Measurements from ENCODE around the gene SEZ6L. TPM values are rescaled to one million over a fixed set of nuclear protein-coding genes. Genes with fewer than 3 reads are reported as not detected.
A peak's percentile ranks its signal among the peaks of the same experiment; 100 is the strongest.
"Not testable (repeated sequence)": the region's sequence is repeated elsewhere in the genome, so short reads cannot be mapped to it uniquely, and the experiment has no call there.

SEZ6L gene
- total RNA-seq, 1 experiment from 2014 or later, result 0.14 TPM

- Histone ChIP-seq H3K27ac (no peak overlapping the region), H3K4me3 (no peak overlapping the region), H3K36me3 (no peaks in the 10 kb centered on the region), H3K27me3 (no peaks in the 10 kb centered on the region), H3K9me3 (replicated peaks) (no peaks in the 10 kb centered on the region), H3K4me1 (peaks cover 23% of the 10 kb centered on the region)
- peak; percentile 51 to 72 for DNase-seq
Observed at GRCh38 chr22:26401726-26402125, 232.5 kb downstream of the SEZ6L start.

DNA sequence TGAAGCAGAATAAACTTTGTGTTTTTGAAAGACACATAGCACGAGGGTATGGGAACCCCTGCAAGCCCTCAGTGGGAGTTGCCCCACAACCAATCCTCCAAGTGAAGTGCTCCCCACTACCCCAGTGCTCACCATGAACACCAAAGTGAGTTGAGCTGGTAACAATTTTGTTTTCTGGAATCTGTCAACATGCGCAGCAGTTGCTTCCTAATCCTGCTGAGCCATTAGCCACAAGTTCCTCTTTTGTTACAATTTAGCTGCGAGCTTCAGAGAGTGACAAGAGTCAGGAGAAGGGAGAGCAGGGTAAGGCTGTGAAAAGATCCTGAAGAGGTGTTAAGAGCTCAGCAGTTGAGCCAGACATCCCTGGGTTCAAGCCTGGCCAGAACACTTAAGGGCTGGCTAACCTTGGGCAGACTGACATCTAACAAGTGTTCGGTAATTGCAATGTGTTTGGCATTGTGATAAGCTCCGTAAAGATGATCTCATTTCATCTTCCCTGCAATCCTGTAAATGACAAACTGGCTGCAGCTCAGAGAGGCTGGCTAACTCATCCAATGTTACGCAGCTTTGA lies 235.7 kb downstream of the SEZ6L start:
- no peaks in the 10 kb centered on the region for H3K27me3 ChIP-seq
- no peak overlapping the region for H3K4me3 ChIP-seq
- no peaks in the 10 kb centered on the region for H3K9me3 ChIP-seq (replicated peaks)
- peak; percentile 40 to 70 for DNase-seq
- H3K4me1 ChIP-seq, result peaks cover 45% of the 10 kb centered on the region
- no peaks in the 10 kb centered on the region for H3K36me3 ChIP-seq
- peak overlapping the region; percentile 58 for H3K27ac ChIP-seq

- Histone ChIP-seq H3K36me3 (no peaks in the 10 kb centered on the region), H3K27me3 (no peaks in the 10 kb centered on the region), H3K4me1 (peaks cover 49% of the 10 kb centered on the region), H3K4me3 (no peak overlapping the region), H3K9me3 (replicated peaks) (no peaks in the 10 kb centered on the region), H3K27ac (peak overlapping the region; percentile 58)
- peak; percentile 94 to 98 for DNase-seq
Observed at GRCh38 chr22:26406118-26406517, 236.9 kb downstream of the SEZ6L start.

DNA sequence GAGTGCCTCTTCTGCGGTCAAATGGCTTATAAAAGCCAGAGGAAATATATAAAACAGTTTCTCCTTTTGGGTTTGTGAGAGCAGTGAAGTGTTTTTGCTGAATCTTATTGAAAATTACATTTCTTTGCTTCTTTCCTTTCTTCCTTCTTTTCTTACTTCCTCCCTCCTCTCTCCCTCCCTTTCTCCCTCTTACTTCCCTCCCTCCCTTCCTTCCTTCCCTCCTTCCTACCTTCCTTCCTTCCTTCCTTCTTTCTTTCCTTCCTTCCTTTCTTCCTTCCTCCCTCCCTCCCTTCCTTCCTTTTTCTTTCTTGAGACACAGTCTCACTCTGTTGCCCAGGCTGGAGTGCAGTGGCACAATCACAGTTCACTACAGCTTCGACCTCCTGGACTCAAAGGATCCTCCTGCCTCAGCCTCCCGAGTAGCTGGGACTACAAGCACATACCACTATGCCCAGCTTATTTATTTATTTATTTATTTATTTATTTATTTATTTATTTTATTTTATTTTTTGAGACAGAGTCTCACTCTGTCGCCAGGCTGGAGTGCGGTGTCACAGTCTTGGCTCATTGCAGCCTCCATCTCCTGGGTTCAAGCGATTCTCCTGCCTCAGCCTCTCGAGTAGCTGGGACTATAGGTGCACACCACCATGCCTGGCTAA lies 239.4 kb downstream of the SEZ6L start:
- H3K4me1 ChIP-seq, result peaks cover 50% of the 10 kb centered on the region
- H3K36me3 ChIP-seq; H3K4me3 ChIP-seq; H3K9me3 ChIP-seq (replicated peaks); H3K27me3 ChIP-seq; DNase-seq; H3K27ac ChIP-seq: not testable (repeated sequence)

- Histone ChIP-seq H3K27me3 (no peaks in the 10 kb centered on the region), H3K36me3 (no peaks in the 10 kb centered on the region), H3K9me3 (replicated peaks) (no peaks in the 10 kb centered on the region), H3K27ac (no peak overlapping the region), H3K4me3 (no peak overlapping the region), H3K4me1 (peaks cover 44% of the 10 kb centered on the region)
- DNase-seq, result no peak
Observed at GRCh38 chr22:26409719-26410335, 240.6 kb downstream of the SEZ6L start.

DNA sequence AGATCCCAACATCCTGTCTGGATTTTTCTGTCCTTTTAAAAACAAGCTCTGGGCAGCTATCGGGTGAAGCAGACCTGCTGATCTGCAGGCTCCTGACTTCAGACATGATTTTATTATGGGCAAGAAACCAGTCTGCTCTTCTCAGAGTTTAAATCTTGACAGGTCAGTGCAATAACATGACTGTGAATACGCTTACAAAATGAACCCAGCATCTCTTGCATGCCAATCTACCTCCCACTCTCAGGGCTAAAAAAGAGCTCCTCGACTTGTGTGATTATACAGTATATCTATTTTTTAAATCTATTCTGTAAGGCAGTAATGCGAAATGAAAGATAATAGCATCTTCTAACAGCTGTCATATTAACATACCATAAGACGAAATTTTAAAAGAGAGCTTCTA lies 241.1 kb downstream of the SEZ6L start:
- DNase-seq, result no peak

GRCh38 chr22:26414347-26414746 lies 245.1 kb downstream of the SEZ6L start:
- DNase-seq, result no peak

More for the DNA sequence above, 241.1 kb downstream of the SEZ6L start:
- no peak overlapping the region for H3K27ac ChIP-seq
- H3K27me3 ChIP-seq, result no peaks in the 10 kb centered on the region
- H3K9me3 ChIP-seq (replicated peaks), result no peaks in the 10 kb centered on the region
- H3K4me1 ChIP-seq, result peaks cover 39% of the 10 kb centered on the region
- H3K4me3 ChIP-seq, result no peak overlapping the region
- H3K36me3 ChIP-seq, result no peaks in the 10 kb centered on the region

DNA sequence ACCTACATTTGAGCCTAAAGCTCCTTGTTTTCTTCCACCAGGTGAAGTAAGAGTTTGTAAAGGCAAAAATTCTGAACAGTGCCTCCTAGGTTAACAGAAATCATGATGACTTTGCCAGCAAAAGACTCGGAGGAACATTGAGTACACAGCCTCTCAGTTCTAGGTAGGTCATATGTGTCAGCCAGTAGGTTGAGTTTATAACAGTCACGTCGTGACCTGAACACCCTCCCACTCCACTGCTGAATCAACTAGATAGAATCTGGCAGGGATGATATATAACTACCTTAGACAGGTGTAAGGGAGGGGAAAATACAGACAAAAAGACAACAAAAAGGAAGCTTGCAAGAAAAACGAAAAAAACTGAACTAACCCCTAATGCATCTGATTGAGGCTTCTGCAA lies 247.0 kb downstream of the SEZ6L start:
- Histone ChIP-seq H3K4me1 (peaks cover 39% of the 10 kb centered on the region), H3K27me3 (no peaks in the 10 kb centered on the region), H3K27ac (no peak overlapping the region), H3K4me3 (no peak overlapping the region), H3K36me3 (no peaks in the 10 kb centered on the region), H3K9me3 (replicated peaks) (no peaks in the 10 kb centered on the region)
- DNase-seq, result no peak

More at GRCh38 chr22:26414347-26414746, 245.1 kb downstream of the SEZ6L start:
- Histone ChIP-seq H3K27me3 (no peaks in the 10 kb centered on the region), H3K9me3 (replicated peaks) (no peaks in the 10 kb centered on the region), H3K4me1 (peaks cover 37% of the 10 kb centered on the region), H3K27ac (no peak overlapping the region), H3K36me3 (no peaks in the 10 kb centered on the region), H3K4me3 (no peak overlapping the region)

DNA sequence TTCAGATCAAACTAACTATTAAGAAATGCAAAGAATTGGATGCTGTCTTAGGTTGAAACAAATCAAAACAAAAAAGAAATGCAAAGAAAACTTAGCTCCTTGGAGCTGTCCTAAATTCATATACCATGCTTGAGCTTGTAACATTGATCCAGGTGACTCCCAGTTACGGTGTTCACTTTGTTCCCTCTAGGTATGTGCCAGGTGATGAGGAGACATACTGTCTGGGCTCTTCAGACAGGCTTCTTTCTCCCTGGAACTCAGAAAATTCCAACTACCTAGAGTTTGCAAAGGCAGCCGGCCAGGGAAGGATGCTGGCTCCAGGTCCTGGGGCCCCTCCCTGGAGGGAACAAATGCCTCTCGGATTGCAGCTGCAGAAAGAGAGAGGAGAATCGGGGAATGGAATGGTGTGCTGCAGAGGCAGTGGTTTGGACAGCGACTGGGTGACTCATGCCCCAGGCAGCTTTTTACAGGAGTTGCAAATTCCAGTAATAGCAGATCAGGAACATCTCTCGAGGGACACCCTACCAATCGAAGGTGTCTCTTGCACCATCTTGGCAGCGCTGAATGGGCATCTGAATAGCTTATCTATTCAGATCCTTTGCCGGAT lies 247.5 kb downstream of the SEZ6L start:
- H3K36me3 ChIP-seq, result no peaks in the 10 kb centered on the region
- peak; percentile 72 to 77 for DNase-seq

DNA sequence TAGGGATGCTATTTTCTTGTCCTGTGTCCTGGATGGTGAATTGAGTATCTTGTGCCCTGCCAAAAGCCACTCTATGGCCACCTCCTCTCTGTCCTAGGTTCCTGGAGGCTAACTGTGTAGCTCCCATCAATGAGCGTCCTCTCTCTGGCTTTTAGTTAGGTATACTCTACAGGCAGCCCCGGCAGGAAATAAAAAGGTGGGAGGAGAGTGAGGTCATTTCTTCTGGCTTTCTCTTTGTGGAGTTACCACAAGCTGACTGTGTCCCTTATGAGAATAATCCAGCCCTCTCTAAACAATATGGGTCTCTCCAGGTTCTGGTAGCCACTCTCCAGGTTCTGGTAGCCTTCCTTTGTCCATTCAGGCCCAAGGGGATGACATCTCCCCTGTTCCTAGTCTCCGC lies 248.1 kb downstream of the SEZ6L start:
- H3K4me1 ChIP-seq, result peaks cover 39% of the 10 kb centered on the region
- no peak for DNase-seq
- H3K36me3 ChIP-seq, result no peaks in the 10 kb centered on the region
- no peaks in the 10 kb centered on the region for H3K27me3 ChIP-seq
- H3K27ac ChIP-seq, result no peak overlapping the region
- no peak overlapping the region for H3K4me3 ChIP-seq
- no peaks in the 10 kb centered on the region for H3K9me3 ChIP-seq (replicated peaks)

More for the DNA sequence above, 247.5 kb downstream of the SEZ6L start:
- no peak overlapping the region for H3K27ac ChIP-seq
- H3K4me1 ChIP-seq, result peaks cover 39% of the 10 kb centered on the region
- no peaks in the 10 kb centered on the region for H3K27me3 ChIP-seq
- no peak overlapping the region for H3K4me3 ChIP-seq
- H3K9me3 ChIP-seq (replicated peaks), result no peaks in the 10 kb centered on the region

DNA sequence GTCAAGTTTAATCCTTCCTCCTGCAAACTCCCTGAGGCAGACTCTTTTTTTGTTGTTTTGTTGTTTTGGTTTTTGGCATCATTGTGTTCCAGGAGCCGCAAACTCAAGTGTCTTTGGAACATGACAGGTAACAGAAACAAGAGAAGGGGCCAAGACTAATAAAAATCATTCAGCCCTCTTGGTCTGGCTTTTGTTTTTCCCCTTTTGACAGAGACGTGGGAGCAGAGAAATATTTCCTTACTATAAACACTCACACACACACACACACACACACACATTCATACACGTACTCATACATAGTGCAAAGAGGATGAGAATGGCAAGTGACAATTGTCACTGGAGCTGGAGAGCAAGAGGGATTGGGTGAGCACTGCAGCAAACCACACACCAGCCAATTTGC lies 249.4 kb downstream of the SEZ6L start:
- H3K27me3 ChIP-seq, result no peaks in the 10 kb centered on the region
- peaks cover 38% of the 10 kb centered on the region for H3K4me1 ChIP-seq
- no peaks in the 10 kb centered on the region for H3K36me3 ChIP-seq
- peaks cover 6% of the 10 kb centered on the region for H3K9me3 ChIP-seq (replicated peaks)
- H3K4me3 ChIP-seq, result no peak overlapping the region
- no peak for DNase-seq
- H3K27ac ChIP-seq, result no peak overlapping the region

- Histone ChIP-seq H3K36me3 (no peaks in the 10 kb centered on the region), H3K27me3 (no peaks in the 10 kb centered on the region), H3K4me3 (no peak overlapping the region), H3K4me1 (peaks cover 18% of the 10 kb centered on the region), H3K9me3 (replicated peaks) (peaks cover 6% of the 10 kb centered on the region), H3K27ac (no peak overlapping the region)
- DNase-seq, result no peak
Observed at GRCh38 chr22:26426924-26427323, 257.7 kb downstream of the SEZ6L start.

DNA sequence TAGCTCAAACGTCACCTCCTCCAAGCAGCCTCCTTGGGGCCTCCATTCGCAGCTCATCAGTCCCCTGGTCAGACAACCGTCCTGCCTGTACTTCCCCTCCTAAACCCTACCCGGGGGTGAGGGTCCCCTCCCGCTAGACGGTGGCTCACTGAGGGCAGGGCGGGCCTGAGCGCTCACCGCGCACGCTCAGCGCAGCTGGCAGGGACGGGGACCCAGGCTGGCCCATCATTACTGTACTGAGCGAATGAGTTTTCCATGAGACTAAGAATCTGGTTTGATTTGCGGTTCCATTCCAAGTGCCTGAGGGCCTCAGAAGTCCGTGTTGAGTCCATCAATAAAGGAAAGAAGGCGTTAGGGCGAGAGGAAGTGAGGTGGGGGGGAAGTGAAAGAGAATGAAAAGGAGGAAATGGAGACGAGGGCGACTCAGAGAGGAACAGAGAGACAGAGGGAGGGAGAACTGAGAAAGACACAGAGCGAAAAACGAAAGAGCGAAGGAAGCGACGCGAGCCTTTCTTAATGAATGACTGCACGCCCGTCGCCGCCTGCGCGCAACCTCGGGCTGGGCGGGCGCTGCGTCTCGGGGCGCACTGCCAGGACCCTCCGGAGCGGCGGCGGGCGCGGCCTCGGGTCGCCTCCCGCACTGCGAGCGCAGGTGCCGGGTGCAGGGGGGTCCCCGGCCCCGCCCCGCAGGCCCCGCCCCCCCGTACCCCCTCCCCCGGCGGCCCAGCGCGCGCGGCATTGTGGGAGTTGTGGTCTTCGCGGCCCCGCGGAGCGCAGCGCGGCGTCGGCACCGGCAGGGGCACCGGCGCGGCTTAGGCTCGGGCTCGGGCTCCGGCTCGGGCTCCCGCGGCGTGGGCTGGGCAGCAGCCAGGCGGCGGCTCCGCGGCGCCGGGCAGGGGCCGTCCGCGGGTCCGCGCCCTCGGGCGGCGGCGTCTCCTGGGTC lies 259.5 kb downstream of the SEZ6L start, which contains the start of gene ASPHD2:
Gene ASPHD2, plus strand, starts transcription at position 746 of the 943 bp plus-strand sequence. CDS start 4,356 bp downstream, outside the sequence.
- H3K36me3 ChIP-seq, result no peaks in the 10 kb centered on the region
- H3K4me3 ChIP-seq, result peak within 1 kb of the TSS; percentile 66
- H3K4me1 ChIP-seq, result peaks cover 18% of the 10 kb centered on the region
- DNase-seq, result peak; percentile 48 to 69
- H3K27ac ChIP-seq, result peak within 1 kb of the TSS; percentile 23
- H3K27me3 ChIP-seq, result no peaks in the 10 kb centered on the region
- no peaks in the 10 kb centered on the region for H3K9me3 ChIP-seq (replicated peaks)

Data from SJCRH30 (cell line).